OCI-LY1 (cell line): ENCODE measurements around the gene EBF4.

ENCODE experiments used
- H2AFZ ChIP-seq: fragments of 200-600 bp; sonication (generic), shearing (Covaris generic); 2 replicates; pipeline ENCODE4 v1.6.0; 2014; ENCODE audit warnings: antibody characterized with exemption, mild to moderate bottlenecking, low read length
- H3F3A ChIP-seq: fragments of 200-600 bp; sonication (generic), shearing (Covaris generic); 2 replicates; pipeline ENCODE4 v1.6.0; 2014; ENCODE audit warnings: mild to moderate bottlenecking, antibody characterized with exemption, low read length, moderate library complexity; ENCODE audit not compliant: insufficient read depth
- H3K27ac ChIP-seq: fragments of 200-600 bp; sonication (generic); 2 replicates; pipeline ENCODE4 v1.5.1; 2014; ENCODE audit warnings: low read length, mixed run types, mild to moderate bottlenecking, low read depth; ENCODE audit not compliant: poor library complexity, severe bottlenecking
- H3K27me3 ChIP-seq: fragments of 200-600 bp; sonication (generic); 2 replicates; pipeline ENCODE4 v1.6.0; 2014; ENCODE audit warnings: antibody characterized with exemption, mild to moderate bottlenecking, low read length, moderate library complexity; ENCODE audit not compliant: insufficient read depth
- H3K36me3 ChIP-seq: fragments of 200-600 bp; sonication (generic); 2 replicates; pipeline ENCODE4 v1.6.1; 2014; ENCODE audit warnings: mild to moderate bottlenecking, antibody characterized with exemption, low read length, moderate library complexity, mixed read lengths; ENCODE audit not compliant: insufficient read depth
- H3K4me1 ChIP-seq: fragments of 200-600 bp; sonication (generic); 2 replicates; pipeline ENCODE4 v1.5.1; 2014; ENCODE audit warnings: mild to moderate bottlenecking, low read length, moderate library complexity; ENCODE audit not compliant: insufficient read depth, severe bottlenecking
- H3K4me2 ChIP-seq: fragments of 200-600 bp; sonication (generic), shearing (Covaris generic); 2 replicates; pipeline ENCODE4 v1.6.1; 2014; ENCODE audit warnings: low read length
- H3K4me3 ChIP-seq: fragments of 200-600 bp; sonication (generic); 2 replicates; pipeline ENCODE4 v1.5.1; 2014; ENCODE audit warnings: low read length, low read depth, mild to moderate bottlenecking, mixed read lengths; ENCODE audit not compliant: poor library complexity, severe bottlenecking
- H3K79me2 ChIP-seq: fragments of 200-600 bp; shearing (Covaris generic); 2 replicates; pipeline ENCODE4 v1.6.1; 2016; ENCODE audit warnings: mixed run types, low read length, mixed read lengths; ENCODE audit not compliant: insufficient read depth
- H3K9ac ChIP-seq: fragments of 200-600 bp; sonication (generic), shearing (Covaris generic); 2 replicates; pipeline ENCODE4 v1.6.1; 2014; ENCODE audit warnings: mild to moderate bottlenecking, low read length, mixed read lengths
- H3K9me2 ChIP-seq: fragments of 200-600 bp; sonication (generic), shearing (Covaris generic); 2 replicates; pipeline ENCODE4 v1.6.1; 2014; ENCODE audit warnings: low read depth, mild to moderate bottlenecking, low read length, mixed read lengths
- H3K9me3 ChIP-seq: fragments of 200-600 bp; shearing (Covaris generic); 2 replicates; pipeline ENCODE4 v1.6.1; 2014; ENCODE audit warnings: low read length, mixed read lengths
- H4K20me1 ChIP-seq: fragments of 200-600 bp; sonication (generic), shearing (Covaris generic); 2 replicates; pipeline ENCODE4 v1.6.0; 2016; ENCODE audit warnings: mild to moderate bottlenecking, low read length; ENCODE audit not compliant: insufficient read depth
- EZH2 ChIP-seq: fragments of 200-600 bp; sonication (generic), shearing (Covaris generic); IDR thresholded peaks from 2 replicates; pipeline ENCODE4 v1.8.0; 2017; ENCODE audit warnings: borderline replicate concordance, mixed run types, mild to moderate bottlenecking, antibody characterized with exemption, low read length, moderate library complexity, mixed read lengths
- TF ChIP-seq, protein P1 (sequence below): fragments of 200-600 bp; sonication (generic), shearing (Covaris generic); IDR thresholded peaks from 2 replicates; pipeline ENCODE4 v1.5.1; 2017; ENCODE audit warnings: mild to moderate bottlenecking, antibody characterized with exemption, low read length, moderate library complexity, mixed read lengths

Gene EBF4

DNA sequence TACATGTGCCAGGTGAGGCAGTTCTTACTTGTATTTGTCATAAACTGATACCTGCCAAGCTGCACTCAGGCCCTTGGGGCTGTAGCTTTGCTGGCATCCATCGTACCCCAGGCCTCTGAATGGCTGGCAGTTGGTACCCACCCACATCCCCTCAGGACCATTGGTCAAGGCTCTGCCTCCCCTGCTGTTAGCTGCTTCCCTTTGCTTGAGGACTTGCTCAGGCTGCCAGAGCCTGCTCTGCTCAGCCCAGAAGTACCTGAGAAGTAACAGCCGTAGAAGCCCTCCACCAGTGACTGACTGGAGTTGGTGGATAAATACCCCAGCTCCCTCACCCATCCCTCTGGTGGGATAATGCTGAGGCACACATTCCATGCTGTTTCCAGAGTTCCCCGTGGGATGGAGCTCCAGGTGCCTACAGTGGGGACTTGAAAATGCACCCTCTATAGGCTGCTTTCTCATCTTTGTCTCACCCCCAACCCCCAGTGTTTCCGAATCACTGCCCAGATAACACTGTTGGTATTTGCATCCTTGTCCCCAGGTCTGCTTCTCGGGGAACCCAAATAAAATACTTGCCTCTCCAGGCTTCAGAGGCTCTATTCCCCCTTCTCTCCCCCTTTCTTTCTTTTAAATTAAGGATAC is 7.3 kb downstream of the EBF4 start:
- H4K20me1 ChIP-seq, result no peaks in the 10 kb centered on the region
- no peaks in the 10 kb centered on the region for H3F3A ChIP-seq
- H2AFZ ChIP-seq, result no peak overlapping the region
- no peaks in the 10 kb centered on the region for H3K4me1 ChIP-seq
- H3K9me2 ChIP-seq, result no peaks in the 10 kb centered on the region
- H3K9ac ChIP-seq, result no peak overlapping the region
- no peaks in the 10 kb centered on the region for H3K36me3 ChIP-seq
- no peak overlapping the region for H3K4me3 ChIP-seq
- TF ChIP-seq EZH2, result no peak
- TF ChIP-seq, protein P1, sequence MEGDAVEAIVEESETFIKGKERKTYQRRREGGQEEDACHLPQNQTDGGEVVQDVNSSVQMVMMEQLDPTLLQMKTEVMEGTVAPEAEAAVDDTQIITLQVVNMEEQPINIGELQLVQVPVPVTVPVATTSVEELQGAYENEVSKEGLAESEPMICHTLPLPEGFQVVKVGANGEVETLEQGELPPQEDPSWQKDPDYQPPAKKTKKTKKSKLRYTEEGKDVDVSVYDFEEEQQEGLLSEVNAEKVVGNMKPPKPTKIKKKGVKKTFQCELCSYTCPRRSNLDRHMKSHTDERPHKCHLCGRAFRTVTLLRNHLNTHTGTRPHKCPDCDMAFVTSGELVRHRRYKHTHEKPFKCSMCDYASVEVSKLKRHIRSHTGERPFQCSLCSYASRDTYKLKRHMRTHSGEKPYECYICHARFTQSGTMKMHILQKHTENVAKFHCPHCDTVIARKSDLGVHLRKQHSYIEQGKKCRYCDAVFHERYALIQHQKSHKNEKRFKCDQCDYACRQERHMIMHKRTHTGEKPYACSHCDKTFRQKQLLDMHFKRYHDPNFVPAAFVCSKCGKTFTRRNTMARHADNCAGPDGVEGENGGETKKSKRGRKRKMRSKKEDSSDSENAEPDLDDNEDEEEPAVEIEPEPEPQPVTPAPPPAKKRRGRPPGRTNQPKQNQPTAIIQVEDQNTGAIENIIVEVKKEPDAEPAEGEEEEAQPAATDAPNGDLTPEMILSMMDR, result no peak
- H3K79me2 ChIP-seq, result no peaks in the 10 kb centered on the region
- H3K4me2 ChIP-seq, result no peak overlapping the region
- H3K27me3 ChIP-seq, result no peaks in the 10 kb centered on the region; the same call in 1 of the 2 replicates
- no peak overlapping the region for H3K27ac ChIP-seq
- no peaks in the 10 kb centered on the region for H3K9me3 ChIP-seq

DNA sequence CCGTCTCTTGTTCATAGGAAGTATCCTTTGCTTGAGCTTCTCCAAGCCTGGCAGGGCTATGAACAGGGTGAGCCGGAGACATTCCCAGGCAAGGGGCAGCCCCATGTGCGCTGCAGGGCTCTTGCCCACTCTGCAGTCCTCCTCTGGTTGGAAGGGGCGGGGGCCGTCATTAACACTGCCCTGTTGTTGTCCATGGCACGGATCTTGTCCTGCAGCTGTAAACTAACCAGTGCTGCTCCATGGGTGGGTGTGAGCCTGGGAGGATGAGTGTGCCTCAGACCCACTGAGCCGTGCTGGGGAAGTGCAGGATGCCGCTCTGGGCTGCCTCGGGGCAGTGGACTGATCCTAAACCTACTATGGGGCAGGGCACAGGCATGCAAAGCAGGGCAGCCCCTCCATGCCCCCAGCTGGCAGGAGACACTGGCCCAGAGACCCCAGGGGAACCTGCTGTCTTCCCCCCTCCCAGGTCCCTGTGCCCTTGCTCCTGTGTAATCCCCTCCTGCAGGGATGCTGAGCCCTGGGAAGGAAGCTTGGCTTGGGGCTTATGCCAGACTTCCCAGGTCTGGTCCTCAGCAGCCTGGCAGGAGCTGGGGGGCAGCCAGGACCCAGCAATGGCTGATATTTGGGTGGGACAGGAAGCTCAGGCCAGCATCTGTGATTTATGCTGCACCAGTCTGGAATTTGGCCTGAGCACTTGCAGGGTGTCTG is 8.5 kb downstream of the EBF4 start:
- Histone ChIP-seq H3K27me3 (no peaks in the 10 kb centered on the region; the same call in 1 of the 2 replicates), H3K27ac (no peak overlapping the region), H3K9ac (no peak overlapping the region), H4K20me1 (no peaks in the 10 kb centered on the region), H2AFZ (no peak overlapping the region), H3K4me2 (no peak overlapping the region), H3F3A (no peaks in the 10 kb centered on the region), H3K4me1 (no peaks in the 10 kb centered on the region), H3K36me3 (no peaks in the 10 kb centered on the region), H3K9me2 (no peaks in the 10 kb centered on the region), H3K9me3 (no peaks in the 10 kb centered on the region), H3K4me3 (no peak overlapping the region), H3K79me2 (no peaks in the 10 kb centered on the region)
- no peak for TF ChIP-seq EZH2
- TF ChIP-seq, protein P1, result no peak

DNA sequence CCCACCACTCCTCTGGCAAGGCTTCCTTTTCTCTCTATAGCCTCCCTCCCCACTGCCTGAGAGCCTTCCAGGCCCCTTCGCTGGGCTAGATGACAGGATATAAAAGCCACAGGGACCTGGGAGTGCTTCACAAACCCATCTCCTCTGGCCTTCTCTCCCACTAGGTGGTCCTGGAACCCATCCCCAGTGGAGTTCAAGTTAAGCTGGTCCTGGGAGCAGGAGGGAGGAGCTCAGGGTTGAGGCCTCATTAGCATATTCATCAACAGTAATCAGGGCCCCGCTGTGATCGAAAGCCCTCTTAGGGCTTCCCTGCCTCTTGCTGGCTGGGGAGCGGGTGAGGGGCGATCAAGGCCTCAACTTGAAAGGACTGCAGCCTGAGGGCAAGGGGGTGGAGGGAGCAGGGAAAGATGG is 9.1 kb downstream of the EBF4 start:
- Histone ChIP-seq H2AFZ (no peak overlapping the region), H3K27ac (no peak overlapping the region), H3K4me1 (no peaks in the 10 kb centered on the region), H3K27me3 (no peaks in the 10 kb centered on the region; the same call in 1 of the 2 replicates), H3F3A (no peaks in the 10 kb centered on the region), H3K9me3 (no peaks in the 10 kb centered on the region), H3K4me3 (no peak overlapping the region), H3K36me3 (no peaks in the 10 kb centered on the region), H3K4me2 (no peak overlapping the region), H3K9ac (no peak overlapping the region), H3K9me2 (no peaks in the 10 kb centered on the region), H4K20me1 (no peaks in the 10 kb centered on the region), H3K79me2 (no peaks in the 10 kb centered on the region)
- TF ChIP-seq EZH2, result no peak
- TF ChIP-seq, protein P1, result no peak
